GM12873 (cell line): Measurements from ENCODE around the gene LRRC73.

Experiments used
- CTCF ChIP-seq: IDR thresholded peaks from 2 replicates; pipeline ENCODE4 v1.5.1; 2012; ENCODE audit warnings: low read depth, mild to moderate bottlenecking, moderate library complexity, low read length, control low read depth; ENCODE audit not compliant: insufficient read depth; ENCODE audit errors: missing control alignments

The LRRC73 gene

GRCh38 chr6:43509984-43510826 lies at the start of gene LRRC73:
TSS of gene LRRC73 (minus strand) at chr6:43510346. CDS start at chr6:43509785, 561 bp downstream.
- TF ChIP-seq CTCF: no peak

- no peak for TF ChIP-seq CTCF
These were observed 49.2 kb upstream of the LRRC73 start for GRCh38 chr6:43559328-43559727.

- TF ChIP-seq CTCF: no peak
These were observed 37.1 kb upstream of the LRRC73 start for GRCh38 chr6:43547222-43547621.

- TF ChIP-seq CTCF: no peak
These were observed 34.3 kb upstream of the LRRC73 start for GRCh38 chr6:43544461-43544860.

- TF ChIP-seq CTCF: no peak
These were observed 31.8 kb upstream of the LRRC73 start for GRCh38 chr6:43541774-43542471.

GRCh38 chr6:43540507-43540906 lies 30.4 kb upstream of the LRRC73 start:
- no peak for TF ChIP-seq CTCF

- no peak for TF ChIP-seq CTCF
These were observed 22.1 kb upstream of the LRRC73 start for GRCh38 chr6:43532201-43532600.
